HG03432 (cell line): ENCODE data around the gene PITPNB.

ENCODE experiments used
- ATAC-seq: cut with Tn5 transposase; IDR thresholded peaks from one replicate; pipeline ENCODE4 v1.9.1; 2021; ENCODE audit warnings: mild to moderate bottlenecking, moderate library complexity; ENCODE audit not compliant: unreplicated experiment

PITPNB gene

DNA sequence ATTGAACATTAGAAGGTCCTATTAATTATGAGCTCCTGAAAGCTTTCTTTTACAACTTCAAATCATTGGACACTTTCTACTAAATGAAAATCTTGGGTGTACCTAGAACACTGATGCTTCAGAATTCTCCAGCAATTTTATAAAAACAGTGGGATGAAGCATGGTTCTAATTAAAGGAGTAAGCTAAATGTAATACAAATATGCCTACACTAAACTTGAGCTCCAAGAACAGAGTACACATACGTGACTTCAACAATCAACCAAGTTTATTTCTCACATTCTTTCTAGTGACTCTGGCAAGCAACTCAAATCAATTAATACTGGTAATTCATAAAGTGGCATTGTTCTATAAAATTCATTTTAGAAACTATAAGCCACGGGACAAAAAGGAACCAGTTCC lies 55.5 kb downstream of the PITPNB start:
- ATAC-seq, result no peak

DNA sequence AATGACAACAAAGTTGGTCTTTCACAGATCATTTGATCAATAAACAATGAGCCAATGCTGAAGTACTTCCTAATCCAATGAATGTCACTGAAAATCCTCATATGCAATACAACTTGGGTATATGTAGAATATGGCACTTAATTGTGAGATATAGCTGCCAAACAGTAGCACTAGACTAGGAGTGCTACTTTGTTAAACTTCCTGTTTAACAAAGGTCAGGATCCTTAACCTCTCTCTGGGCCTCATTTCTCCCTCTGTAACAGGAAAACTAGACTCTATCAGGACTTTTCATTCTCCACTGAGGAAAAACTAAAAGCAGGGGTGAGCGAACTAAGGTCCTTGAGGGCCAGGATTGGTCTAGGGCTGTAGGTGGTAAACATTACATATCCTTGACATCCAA lies 56.1 kb downstream of the PITPNB start:
- no peak for ATAC-seq

DNA sequence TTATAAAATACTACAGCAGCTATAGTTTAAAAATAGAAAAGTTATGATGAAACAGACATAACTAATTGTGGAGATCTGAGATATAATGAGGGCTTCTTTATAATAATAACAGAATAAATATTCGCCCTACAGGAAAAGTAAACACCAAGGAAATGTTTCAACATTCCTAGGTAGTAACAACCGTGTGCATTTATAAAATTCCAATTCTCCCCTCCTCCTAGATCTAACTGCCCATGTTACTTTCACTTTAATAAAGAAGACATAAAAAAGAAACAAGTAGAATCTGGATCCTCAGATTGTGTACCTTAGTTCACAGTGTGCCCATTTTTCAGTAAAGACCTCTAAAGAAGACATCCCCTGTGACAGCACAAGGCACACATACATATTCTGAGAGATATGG lies 59.7 kb downstream of the PITPNB start:
- no peak for ATAC-seq

DNA sequence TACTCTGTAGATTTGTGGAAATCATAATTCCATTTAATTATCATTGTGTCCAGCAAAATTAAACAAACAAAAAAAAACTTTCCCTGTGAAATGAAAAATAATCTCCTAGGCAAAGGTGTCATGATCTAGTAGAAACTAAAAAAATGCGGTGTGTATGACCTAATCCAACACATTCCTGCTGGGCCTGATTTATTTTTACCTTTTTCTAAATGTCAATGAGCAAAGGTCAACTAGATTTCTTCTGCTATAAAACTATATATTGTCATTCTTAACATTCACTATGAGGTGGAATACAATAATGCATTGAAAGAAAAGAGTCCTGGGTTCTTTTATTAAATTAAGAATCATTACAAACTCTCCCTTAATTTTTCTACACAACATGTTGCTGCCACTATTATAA lies 60.4 kb downstream of the PITPNB start:
- ATAC-seq, result no peak

DNA sequence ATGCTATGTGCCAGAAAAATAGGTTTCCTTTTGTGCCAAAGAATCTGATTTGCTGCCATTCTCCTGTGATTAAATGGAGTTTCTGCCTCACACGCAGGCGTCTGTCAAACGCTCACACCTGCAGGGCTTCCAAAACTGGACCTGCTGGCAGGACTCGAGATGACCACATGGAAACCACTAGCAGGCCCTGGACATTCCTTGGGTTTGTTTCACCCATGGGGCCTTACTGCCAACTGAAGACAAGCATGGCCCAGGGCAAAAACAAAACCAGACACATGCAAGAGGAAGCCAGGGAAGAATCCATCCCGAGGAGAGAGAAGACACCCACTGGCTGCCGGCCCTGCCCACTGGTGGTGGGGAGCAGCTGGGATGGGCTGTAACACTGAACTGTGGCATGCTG lies 61.6 kb downstream of the PITPNB start:
- ATAC-seq, result no peak

DNA sequence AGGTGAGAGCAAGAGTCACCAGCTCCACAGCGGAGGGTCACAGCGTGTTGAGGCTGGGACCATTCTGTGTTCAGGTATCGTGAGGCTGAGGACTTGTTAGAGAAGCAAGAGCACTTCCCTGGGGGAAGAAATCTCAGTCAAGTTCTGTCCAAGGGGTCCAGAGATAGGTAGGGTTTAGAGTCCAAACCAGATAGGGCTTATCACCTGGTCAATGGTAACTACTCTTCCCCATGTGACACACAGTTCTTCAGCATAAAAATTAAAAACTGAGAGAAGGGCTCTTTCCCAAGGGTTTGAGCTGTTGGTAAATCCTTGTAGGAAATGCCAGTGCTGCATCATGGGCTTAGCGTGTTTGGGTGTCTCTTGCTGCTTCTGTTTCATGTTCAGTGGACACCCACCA lies 62.7 kb downstream of the PITPNB start:
- no peak for ATAC-seq

DNA sequence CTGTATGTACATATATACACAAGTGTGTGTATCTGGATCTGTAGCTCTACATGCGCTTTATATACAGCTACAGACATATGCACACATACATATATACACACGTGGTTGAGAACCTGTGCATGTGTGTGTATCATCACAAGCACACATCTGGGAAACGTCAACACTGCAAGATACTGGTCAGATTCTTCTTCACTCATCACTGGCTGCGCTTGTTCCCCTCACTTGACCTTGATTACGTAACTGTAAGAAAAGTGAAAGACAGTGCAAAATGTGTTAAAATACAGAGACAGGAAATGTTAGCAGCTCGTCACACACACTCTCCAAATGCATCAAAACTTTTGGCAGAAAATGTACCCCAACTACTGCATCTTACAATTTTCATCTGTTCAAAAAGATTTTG lies 65.6 kb downstream of the PITPNB start:
- no peak for ATAC-seq

DNA sequence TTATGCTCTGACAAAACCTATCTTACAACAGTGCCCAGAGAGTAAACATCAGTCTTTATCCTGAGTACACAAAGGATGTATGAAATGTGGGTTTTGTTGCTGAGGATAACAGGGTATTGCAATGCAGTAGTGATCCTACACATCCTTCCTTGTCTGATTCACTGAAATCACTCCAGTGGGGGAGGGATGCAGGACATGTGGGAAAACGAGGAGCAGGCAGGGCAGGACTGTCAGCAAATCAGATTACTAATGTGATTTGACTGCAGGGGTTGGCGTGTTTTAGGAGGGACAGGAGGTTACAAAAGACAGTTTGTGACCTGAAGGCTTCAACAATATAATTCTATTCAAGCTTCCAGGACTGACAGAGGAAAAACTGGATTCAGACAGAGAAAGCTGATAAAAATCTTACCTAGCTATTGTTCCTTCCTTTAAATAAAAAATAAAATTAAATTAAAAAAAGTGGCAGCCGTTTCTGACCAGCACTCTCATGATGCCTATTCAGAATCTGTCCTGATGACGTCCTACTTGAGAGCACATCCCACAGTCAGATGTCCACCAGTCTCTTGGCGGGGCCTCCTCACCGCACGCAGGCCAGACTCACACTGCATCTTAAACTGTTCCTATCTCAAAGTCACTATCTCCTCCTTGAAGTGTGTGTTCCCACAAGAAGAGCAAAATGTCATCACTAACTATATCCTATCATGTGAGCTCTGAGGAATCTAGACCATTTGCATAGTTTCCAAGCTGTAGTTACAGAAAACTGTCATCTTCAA lies 66.9 kb downstream of the PITPNB start:
- no peak for ATAC-seq

DNA sequence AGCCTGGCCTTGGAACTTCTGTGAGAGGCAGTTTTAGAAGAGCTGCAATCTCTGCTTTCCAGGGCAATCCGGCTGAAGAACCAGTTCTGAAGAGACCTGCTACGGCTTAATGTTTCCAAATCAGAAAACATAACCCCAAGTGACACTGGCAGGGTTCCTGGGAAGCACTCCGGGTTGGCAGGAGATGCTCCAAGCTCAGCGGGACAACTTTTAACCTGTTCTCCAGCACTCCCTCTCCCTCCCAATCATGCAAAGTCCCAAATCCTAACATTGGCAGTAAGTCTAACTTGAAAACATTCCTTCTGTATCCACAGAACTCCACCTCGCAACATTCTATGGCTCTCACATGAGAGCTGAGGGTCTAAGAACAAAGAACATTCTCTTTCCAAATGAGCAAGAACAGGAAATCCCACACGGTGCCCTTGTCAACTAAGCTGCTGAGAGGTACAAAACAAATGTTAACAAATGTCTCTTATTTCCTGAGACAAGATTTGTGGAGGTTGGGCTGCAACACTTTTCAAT lies 69.0 kb downstream of the PITPNB start:
- ATAC-seq, result no peak

DNA sequence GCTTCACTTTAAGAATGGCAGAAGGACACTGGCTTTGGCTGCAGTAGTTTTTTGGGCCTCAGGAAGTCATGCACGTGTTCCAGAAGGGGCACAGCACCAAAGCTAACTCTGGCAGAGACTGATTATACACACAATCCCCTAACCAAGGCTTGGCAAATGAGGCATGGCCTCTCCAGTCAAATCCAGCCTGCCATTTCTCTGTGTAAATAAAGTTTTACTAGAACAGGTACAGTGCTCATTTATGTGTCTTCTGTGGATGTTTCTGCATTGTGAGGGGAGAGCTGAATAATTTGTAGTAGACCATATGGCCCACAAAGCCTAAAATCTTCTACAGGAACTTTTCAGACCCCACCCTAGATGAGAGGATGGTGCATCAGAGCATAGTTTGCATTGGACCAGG lies 71.1 kb downstream of the PITPNB start:
- ATAC-seq, result no peak

DNA sequence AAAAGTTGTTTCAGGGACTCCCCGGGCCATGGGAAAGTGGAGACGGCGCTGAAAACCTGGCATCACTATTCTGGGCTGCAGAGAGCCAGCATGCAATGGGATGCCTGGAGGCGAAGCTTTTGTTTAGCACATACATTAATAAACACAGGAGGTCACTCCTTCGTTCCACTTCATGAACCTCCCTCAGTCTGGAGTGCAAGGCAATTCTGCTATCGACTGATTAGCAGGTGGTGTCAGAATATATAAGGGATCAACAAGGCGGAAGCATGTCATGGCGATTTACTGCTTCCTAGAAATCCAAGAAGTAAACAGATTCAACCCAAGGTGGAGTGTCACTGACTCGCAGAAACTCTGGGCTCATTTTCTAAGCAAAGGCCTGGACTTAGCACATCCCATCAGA lies 72.1 kb downstream of the PITPNB start:
- no peak for ATAC-seq

DNA sequence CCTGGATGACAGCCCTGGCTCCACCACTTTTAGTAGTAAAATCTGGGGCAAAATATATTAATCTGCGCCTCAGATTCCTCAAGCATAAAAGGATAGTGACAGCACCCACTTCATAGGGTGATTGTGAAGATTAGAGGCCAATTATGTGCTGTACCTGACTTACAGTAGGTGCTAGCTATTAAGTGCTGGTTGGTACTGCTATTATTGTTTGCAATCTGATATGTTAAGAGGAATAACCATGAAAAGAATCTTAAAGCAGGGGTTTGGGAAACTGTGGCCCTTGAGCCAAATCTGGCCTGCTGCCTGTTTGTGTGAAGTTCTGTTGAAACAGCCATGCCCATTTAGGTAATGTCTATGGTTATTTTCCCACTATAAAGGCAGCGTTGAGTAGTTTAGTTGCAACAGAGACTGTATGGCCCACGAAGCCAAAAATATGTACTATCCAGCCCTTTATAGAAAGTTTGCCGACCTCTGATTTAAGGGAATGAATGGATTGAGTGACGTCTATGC lies 72.8 kb downstream of the PITPNB start:
- ATAC-seq, result no peak

DNA sequence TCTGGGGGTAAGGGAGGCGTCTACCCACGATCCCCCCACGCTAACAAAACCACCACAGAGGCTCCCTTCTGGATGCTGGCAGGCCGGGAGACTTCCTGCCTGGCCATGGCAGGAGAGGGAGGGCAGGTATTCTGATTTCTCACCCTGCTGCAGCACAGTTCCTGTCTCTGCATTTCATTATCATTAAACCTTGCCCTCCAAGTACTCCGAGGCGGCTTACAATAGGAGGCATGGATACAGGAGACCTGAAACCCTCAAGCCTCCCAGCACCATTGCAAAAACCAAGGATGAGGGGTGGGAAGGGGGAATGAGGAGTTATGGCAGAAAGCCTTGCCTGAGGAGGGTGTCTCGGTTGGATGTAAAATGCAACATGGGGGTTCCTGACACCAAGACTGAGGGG lies 73.4 kb downstream of the PITPNB start:
- ATAC-seq, result no peak

DNA sequence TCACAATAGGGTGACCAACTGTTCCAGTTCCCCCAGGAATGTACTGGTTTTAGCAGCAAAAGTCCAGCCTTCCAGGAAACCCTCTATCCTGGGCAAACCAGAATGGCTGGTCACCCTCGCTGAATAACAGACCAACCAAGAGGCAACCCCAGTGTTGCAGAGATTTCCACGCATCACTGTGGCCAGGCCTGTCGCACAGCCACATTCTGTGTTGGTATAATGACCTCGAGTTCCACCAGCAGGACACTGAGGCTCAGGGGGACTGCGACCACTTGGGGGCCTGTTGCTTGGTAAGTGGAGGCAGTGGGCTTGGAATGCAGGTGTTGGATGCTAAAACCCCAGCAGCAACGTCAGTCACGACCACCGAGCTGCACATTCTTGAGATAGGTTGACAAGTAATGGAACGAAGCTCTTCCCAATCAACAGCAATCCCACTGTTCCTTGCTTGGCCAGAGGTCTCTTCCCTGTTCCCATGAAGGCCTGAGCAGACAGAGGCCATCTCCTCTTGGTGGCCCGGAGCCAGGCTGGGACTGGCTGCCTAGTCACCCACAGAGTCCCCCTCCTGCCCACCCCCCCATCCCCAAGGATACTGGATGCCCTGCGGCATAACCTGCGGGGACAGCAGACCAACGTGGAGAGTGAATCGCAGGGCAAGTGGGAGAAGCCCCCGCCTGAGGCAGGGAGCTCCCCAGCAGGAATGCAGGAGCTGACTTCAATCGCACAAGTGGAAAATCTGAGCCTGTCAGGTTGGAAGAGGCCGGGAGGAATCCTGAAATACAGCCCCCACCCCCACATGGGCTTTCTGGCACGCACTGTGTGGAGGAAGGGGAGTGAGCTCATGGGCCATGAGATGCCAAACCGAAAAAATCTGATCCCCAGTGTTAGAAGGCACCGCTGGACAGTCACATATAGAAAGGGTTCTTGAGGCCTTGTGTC lies 74.1 kb downstream of the PITPNB start:
- ATAC-seq, result no peak

DNA sequence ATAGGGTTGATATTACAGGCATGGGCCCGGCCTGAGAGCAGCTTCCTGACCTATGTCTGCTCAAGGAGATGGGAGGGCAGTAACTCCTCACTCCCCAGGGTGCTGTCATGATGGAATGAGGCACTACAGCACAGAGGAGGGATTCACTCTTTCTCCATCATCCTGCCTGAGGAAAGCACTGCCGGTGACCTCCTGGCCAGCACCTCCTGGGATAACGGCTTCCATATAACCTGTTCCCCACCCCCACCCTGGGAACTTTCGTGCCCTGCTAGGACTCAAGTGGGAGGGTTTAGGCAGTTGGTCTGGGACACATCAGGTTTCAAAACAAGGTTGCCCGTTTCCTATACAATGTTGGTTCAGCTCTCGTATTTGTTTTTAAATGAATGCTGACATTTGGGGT lies 74.8 kb downstream of the PITPNB start:
- ATAC-seq, result no peak

DNA sequence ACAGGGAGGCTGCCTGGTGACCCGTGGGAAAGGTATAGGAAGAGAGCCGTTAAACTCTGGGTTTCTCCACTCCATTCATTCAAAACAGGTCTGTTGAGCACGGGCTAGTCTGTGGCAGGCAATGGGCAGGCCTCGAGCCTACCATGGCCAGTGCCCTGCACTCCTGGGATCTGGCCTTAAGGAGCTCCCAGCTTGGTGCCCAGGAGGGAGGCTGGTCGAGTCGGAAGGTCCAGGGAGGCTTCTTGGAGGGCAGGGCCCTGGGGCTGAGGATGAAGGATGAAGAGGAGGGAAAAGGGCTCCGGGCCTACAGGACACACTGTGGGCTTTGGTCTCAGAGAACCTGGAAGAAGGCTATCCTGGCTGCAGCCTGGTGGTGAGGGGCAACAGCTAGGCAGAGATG lies 75.6 kb downstream of the PITPNB start:
- no peak for ATAC-seq

DNA sequence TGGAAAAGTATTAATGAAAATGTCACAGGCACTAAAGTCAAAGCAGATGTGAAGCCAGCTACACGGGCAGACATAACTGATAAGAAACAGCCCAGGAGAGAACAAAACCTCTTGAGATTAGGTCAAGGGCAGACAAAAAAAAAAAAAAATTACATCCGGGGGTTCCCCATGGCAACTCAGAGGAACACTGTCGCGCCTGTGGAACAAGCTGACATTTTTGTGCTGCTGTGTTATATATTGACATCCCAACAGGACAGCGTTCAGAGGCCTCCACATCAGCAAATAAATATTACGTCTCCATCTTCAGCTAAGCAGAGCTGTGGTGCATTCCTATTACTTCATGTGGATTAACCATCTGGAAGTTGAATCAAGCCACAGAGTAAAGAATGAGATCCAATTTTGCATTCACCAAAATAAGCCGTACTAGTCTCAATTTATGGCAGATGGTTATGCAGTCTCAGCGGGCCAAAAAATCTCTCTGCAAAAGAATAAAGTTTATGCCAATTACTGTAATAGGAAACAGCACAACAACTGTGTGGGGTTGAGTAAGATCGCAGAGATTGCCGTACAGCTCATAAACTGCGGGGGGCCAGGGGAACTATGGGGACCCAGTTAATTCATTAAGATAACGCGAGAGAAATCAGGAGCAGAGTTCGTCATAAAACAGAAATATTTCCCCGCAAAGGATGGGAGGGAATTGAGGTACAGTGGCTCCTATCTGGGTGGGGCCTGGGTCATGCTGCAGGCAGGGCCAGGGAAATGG lies 76.2 kb downstream of the PITPNB start:
- no peak for ATAC-seq

DNA sequence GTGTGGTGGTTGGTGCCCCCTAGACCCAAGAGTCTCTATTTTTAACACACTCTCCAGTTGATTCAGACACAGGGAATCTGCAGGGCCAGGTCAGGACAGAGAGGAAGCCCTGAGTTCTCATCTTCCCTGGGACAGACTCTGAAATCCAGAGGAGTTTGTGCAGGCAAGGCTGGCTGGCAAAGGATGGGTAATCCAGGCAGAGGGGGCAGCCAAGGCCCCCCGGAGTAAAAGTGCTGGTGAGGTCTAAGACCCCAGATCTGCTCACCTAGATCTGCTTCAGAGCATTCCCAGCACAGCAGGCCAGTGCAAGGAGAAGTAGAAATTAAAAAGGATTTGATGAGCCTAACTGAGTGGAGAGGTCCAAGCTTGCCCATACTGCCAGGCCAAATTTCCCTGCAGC lies 76.9 kb downstream of the PITPNB start:
- ATAC-seq, result no peak

DNA sequence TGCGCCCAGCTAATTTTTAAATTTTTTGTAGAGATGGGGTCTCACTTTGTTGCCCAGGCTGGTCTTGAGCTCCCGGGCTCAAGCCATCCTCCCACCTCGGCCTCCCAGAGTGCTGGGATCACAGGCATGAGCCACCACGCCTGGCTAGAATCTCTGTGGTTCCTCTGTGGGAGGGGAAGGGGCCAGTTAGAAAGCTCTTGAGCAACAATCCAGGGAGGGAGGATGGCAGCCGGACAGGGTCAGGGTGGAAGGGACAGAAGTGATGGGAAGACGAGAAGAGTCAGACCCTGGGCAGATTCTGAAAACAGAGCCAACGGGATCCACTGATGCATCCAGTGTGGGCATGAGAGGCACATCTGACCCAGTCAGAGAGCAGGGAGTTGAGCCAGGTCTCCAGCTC lies 78.6 kb downstream of the PITPNB start:
- ATAC-seq, result no peak

DNA sequence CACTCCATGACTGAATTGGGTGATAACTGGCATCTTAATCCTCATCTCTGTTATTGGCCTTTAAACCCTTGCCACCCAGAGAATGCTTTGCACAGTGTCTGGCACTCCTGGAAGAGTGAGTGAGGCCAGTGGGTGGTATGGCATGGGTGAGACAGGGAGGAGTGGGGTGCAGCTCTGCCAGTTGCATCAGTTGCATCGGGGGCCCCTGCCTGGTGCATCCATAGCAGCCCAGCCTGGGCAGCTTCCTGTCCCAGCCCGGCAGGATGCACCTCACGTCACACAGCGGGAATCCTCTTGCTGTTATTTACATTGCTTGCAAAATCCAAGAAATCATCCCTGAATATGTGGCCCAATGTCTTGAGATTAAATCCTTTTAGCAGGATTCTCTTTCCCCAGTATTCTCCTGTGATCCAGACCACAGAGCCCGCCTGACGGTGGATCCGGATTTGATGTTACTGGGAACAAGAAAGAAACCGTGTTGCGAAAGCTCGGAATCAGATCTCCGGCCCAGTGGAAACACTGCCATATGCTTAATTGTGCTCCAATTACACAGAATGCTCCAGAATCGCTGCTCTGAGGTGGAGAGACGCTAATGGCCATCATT lies 79.9 kb downstream of the PITPNB start:
- no peak for ATAC-seq

DNA sequence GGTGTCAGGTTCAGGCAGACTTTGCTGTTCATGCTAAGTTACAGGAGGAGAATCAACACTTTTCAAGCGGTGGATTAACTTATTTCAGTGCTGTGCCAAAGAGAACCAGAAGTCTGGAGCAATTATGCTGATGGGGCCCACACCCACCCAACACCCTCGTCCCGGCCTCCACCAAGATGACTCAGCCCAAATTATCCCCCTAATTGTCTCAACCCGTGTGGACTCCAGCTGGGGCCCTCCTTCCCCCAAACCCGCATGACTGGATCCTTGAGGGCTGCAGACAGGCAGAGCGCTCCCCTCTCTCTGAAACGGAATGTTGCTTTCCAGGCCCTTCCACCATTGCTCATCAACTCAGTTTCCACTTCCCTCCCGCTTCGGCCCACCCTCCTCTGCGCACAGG lies 82.9 kb downstream of the PITPNB start:
- ATAC-seq, result no peak
